CD14-positive monocyte (primary cell): Measurements from ENCODE around the gene UBE2G2. TPM values are rescaled to one million over a fixed set of nuclear protein-coding genes. Genes with fewer than 3 reads are reported as not detected.

Experiments
- DNase-seq, 3 donors: peaks; one replicate each; pipeline ENCODE4 v3.0.0-alpha.2; 2011 to 2022
- H2AFZ ChIP-seq: 2 replicates; pipeline ENCODE4 v1.6.0; 2012; ENCODE audit warnings: mild to moderate bottlenecking, low read depth, low read length, inconsistent platforms; ENCODE audit not compliant: insufficient read depth, poor library complexity, severe bottlenecking
- H3K27ac ChIP-seq, 2 donors: 1 replicate in 1 of 2; 2 replicates in 1 of 2; pipeline ENCODE4 v1.5.1; 2012 to 2013; ENCODE audit warnings: low read length in 2 of 2, control low read depth in 1 of 2, inconsistent platforms in 1 of 2, low read depth in 1 of 2, mild to moderate bottlenecking in 1 of 2
- H3K27me3 ChIP-seq, 2 donors: one replicate each; pipeline versions ENCODE4 v1.6.0 to v1.6.1; 2011 to 2013; ENCODE audit warnings: low read length in 2 of 2; ENCODE audit not compliant: control insufficient read depth in 2 of 2, insufficient read depth in 2 of 2
- H3K36me3 ChIP-seq, 2 donors: replicated peaks in 1 of 2; 1 replicate in 1 of 2; 2 replicates in 1 of 2; pipeline versions ENCODE4 v1.5.1 to v1.6.1; 2012 to 2013; ENCODE audit warnings: low read length in 2 of 2, control low read depth in 1 of 2, inconsistent platforms in 1 of 2, mild to moderate bottlenecking in 1 of 2; ENCODE audit not compliant: insufficient read depth in 2 of 2, control insufficient read depth in 1 of 2
- H3K4me1 ChIP-seq, 2 donors: 1 replicate in 1 of 2; 2 replicates in 1 of 2; pipeline versions ENCODE4 v1.5.1 to v1.6.1; 2012 to 2013; ENCODE audit warnings: low read length in 2 of 2, control low read depth in 1 of 2, inconsistent platforms in 1 of 2, mild to moderate bottlenecking in 1 of 2, moderate library complexity in 1 of 2; ENCODE audit not compliant: insufficient read depth in 2 of 2, control insufficient read depth in 1 of 2
- H3K4me2 ChIP-seq: replicated peaks from 2 replicates; pipeline ENCODE3; 2012; ENCODE audit warnings: low read length, moderate library complexity, mild to moderate bottlenecking; ENCODE audit not compliant: poor library complexity, severe bottlenecking; ENCODE audit errors: extremely low read depth
- H3K4me3 ChIP-seq, 3 experiments: fragments of 200-600 bp in 1 of 3; sonication (generic) in 1 of 3; replicated peaks in 1 of 3; 1 replicate in 2 of 3; 2 replicates in 1 of 3; pipeline ENCODE4 v1.5.1; 2011 to 2013; ENCODE audit warnings: low read length in 3 of 3, mild to moderate bottlenecking in 3 of 3, control low read depth in 2 of 3, low read depth in 2 of 3, inconsistent platforms in 1 of 3, moderate library complexity in 1 of 3
- H3K79me2 ChIP-seq: 2 replicates; pipeline ENCODE4 v1.6.0; 2012; ENCODE audit warnings: mild to moderate bottlenecking, control low read depth, inconsistent platforms, low read length, moderate library complexity; ENCODE audit not compliant: insufficient read depth
- H3K9ac ChIP-seq: 2 replicates; pipeline ENCODE4 v1.6.0; 2017; ENCODE audit warnings: low read length, mild to moderate bottlenecking; ENCODE audit not compliant: insufficient read depth, poor library complexity, severe bottlenecking
- H3K9me3 ChIP-seq, 2 donors: replicated peaks in 1 of 2; 1 replicate in 1 of 2; 2 replicates in 1 of 2; pipeline versions ENCODE4 v1.5.1 to v1.6.1; 2012 to 2013; ENCODE audit warnings: low read length in 2 of 2, control low read depth in 1 of 2; ENCODE audit not compliant: control insufficient read depth in 1 of 2, insufficient read depth in 1 of 2
- H4K20me1 ChIP-seq: 2 replicates; pipeline ENCODE4 v1.6.0; 2012; ENCODE audit warnings: mild to moderate bottlenecking, low read length, control low read depth, moderate library complexity; ENCODE audit not compliant: insufficient read depth
- H3K27ac Mint-ChIP-seq, 7 donors: one replicate each; pipeline ENCODE4 v1.8.0; 2020; ENCODE audit warnings: mild to moderate bottlenecking in 7 of 7, mixed read lengths in 7 of 7, moderate library complexity in 6 of 7, inconsistent platforms in 2 of 7
- H3K27me3 Mint-ChIP-seq, 3 donors: one replicate each; pipeline ENCODE4 v1.8.0; 2021 to 2022; ENCODE audit warnings: low read depth in 3 of 3, mild to moderate bottlenecking in 3 of 3, mixed read lengths in 3 of 3, moderate library complexity in 3 of 3, inconsistent platforms in 1 of 3
- H3K36me3 Mint-ChIP-seq, 2 donors: one replicate each; pipeline ENCODE4 v1.8.0; 2020; ENCODE audit warnings: mixed read lengths in 2 of 2, inconsistent platforms in 1 of 2, mild to moderate bottlenecking in 1 of 2
- H3K4me1 Mint-ChIP-seq: one replicate; pipeline ENCODE4 v1.8.0; 2020; ENCODE audit warnings: mild to moderate bottlenecking, mixed read lengths
- H3K4me3 Mint-ChIP-seq, 2 donors: one replicate each; pipeline ENCODE4 v1.8.0; 2020; ENCODE audit warnings: mild to moderate bottlenecking in 2 of 2, mixed read lengths in 2 of 2, moderate library complexity in 1 of 2
- H3K9me3 Mint-ChIP-seq, 7 donors: one replicate each; pipeline ENCODE4 v1.8.0; 2020 to 2022; ENCODE audit warnings: mixed read lengths in 7 of 7, mild to moderate bottlenecking in 6 of 7, moderate library complexity in 6 of 7, inconsistent platforms in 2 of 7
- WGBS: methylation state at CpG from one replicate; pipeline ENCODE4 v1.1.5; 2013; ENCODE audit warnings: missing lambda C conversion rate; ENCODE audit not compliant: insufficient coverage; 5-methylcytosine and 5-hydroxymethylcytosine counted together
- intact Hi-C, 2 donors: fragments of 100-400 bp; cut with micrococcal nuclease; formaldehyde crosslinking; loops; one replicate each; pipeline versions ENCODE4 v1.15.0 to v1.15.1; 2023
- polyA plus RNA-seq, 3 donors: library from polyadenylated mRNA; depleted of rRNA in 1 of 3; unstranded in 2 of 3; stranded (reverse) in 1 of 3; fragments of 300-500 nt in 2 of 3; fragments of >200 nt in 1 of 3; fragmentation: Illumina TruSeq in 2 of 3; gene quantifications; 1 replicate in 2 of 3; 2 replicates in 1 of 3; pipeline ENCODE4 v1.2.3, GENCODE V29; 2012 to 2021
- TF ChIP-seq, protein P1 (sequence below): fragments of 200-600 bp; IDR thresholded peaks from one replicate; pipeline ENCODE4 v1.8.0; 2022; ENCODE audit warnings: antibody characterized with exemption, mild to moderate bottlenecking

UBE2G2 gene
- polyA plus RNA-seq, 3 donors, result 22.5 to 123 (median 31.0) TPM

DNA sequence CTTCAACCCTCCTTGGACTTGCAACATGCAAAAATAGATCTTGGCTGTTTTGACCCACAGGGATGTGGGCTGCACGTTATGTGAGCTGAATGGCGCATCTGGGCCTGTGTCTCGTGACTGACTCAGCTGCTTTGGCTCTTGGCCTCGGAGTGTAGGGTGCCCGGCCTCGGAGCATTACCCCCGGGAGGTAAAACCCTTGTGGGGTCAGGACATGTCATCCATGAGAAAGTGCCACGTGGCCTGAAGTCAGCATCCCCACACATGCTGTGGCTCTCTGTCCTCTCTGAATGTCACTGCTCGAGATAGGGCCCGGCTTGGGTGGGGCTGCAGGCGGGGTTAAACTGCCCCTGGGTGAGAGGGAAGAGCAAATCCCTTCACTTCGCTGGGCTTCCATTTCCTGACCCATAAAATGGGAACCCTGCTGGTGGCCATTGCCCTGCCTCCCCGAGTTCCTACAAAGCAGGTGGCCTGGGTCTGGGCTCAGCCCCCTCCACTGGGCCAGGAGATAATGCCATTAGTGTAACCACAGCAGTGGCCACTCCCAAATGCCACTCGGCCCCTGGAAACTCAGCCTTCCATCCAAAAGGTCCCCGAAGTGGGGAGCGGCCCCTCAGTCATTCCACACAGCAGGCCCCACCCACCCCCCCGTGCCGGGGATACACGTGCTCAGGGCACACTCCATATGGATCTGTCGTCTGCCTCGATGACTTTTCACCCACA is 67.4 kb downstream of the UBE2G2 start:
- no peak overlapping the region for H3K4me3 Mint-ChIP-seq

GRCh38 chr21:44732956-44733355 is 68.7 kb downstream of the UBE2G2 start:
- WGBS, result 93% methylated on average over 9 of the region's 11 CpGs
- DNase-seq, result no peak
- no peaks in the 10 kb centered on the region for H3K79me2 ChIP-seq
- no peak overlapping the region for H3K4me3 ChIP-seq
- Mint-ChIP-seq H3K4me3 (no peak overlapping the region), H3K9me3 (peaks cover 29 to 51% (median 40%) of the 10 kb centered on the region in 7 donors), H3K27me3 (peaks cover 2 to 11% (median 9%) of the 10 kb centered on the region in 3 donors), H3K36me3 (no peaks in the 10 kb centered on the region), H3K27ac (peak overlapping the region in 1 of 7 donors; percentile 38), H3K4me1 (peaks cover 3% of the 10 kb centered on the region)
- TF ChIP-seq, protein P1, sequence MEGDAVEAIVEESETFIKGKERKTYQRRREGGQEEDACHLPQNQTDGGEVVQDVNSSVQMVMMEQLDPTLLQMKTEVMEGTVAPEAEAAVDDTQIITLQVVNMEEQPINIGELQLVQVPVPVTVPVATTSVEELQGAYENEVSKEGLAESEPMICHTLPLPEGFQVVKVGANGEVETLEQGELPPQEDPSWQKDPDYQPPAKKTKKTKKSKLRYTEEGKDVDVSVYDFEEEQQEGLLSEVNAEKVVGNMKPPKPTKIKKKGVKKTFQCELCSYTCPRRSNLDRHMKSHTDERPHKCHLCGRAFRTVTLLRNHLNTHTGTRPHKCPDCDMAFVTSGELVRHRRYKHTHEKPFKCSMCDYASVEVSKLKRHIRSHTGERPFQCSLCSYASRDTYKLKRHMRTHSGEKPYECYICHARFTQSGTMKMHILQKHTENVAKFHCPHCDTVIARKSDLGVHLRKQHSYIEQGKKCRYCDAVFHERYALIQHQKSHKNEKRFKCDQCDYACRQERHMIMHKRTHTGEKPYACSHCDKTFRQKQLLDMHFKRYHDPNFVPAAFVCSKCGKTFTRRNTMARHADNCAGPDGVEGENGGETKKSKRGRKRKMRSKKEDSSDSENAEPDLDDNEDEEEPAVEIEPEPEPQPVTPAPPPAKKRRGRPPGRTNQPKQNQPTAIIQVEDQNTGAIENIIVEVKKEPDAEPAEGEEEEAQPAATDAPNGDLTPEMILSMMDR, result no peak
- H3K9ac ChIP-seq, result no peak overlapping the region
- H3K4me2 ChIP-seq, result no peak overlapping the region
- peaks cover 30 to 42% of the 10 kb centered on the region in 2 donors for H3K9me3 ChIP-seq
- H3K36me3 ChIP-seq, result no peaks in the 10 kb centered on the region
- no peak overlapping the region for H3K27ac ChIP-seq
- H4K20me1 ChIP-seq, result no peaks in the 10 kb centered on the region
- no peaks in the 10 kb centered on the region for H3K27me3 ChIP-seq
- H3K4me1 ChIP-seq, result no peaks in the 10 kb centered on the region
- intact Hi-C loops, result no loop called here
- no peak overlapping the region for H2AFZ ChIP-seq

More for the DNA sequence above, 67.4 kb downstream of the UBE2G2 start:
- H3K4me2 ChIP-seq, result no peak overlapping the region
- intact Hi-C loops, result no loop called here
- H3K4me1 ChIP-seq, result no peaks in the 10 kb centered on the region
- H3K27me3 Mint-ChIP-seq, result peaks cover 4 to 9% (median 6%) of the 10 kb centered on the region in 3 donors
- no peak overlapping the region for H3K27ac Mint-ChIP-seq
- DNase-seq, result no peak
- no peaks in the 10 kb centered on the region for H3K36me3 Mint-ChIP-seq
- H3K4me3 ChIP-seq, result no peak overlapping the region
- H3K79me2 ChIP-seq, result no peaks in the 10 kb centered on the region
- TF ChIP-seq, protein P1, result no peak
- H3K27ac ChIP-seq, result no peak overlapping the region
- peaks cover 41 to 51% of the 10 kb centered on the region in 2 donors for H3K9me3 ChIP-seq
- H3K27me3 ChIP-seq, result no peaks in the 10 kb centered on the region
- H4K20me1 ChIP-seq, result no peaks in the 10 kb centered on the region
- no peak overlapping the region for H3K9ac ChIP-seq
- no peak overlapping the region for H2AFZ ChIP-seq
- peaks cover 3% of the 10 kb centered on the region for H3K4me1 Mint-ChIP-seq
- WGBS, result 93% methylated on average over 10 of the region's 21 CpGs
- peaks cover 30 to 64% (median 51%) of the 10 kb centered on the region in 7 donors for H3K9me3 Mint-ChIP-seq
- H3K36me3 ChIP-seq, result no peaks in the 10 kb centered on the region
